Omental fat pad (tissue), 4 donors: ENCODE measurements around the gene ZMAT5. TPM values are rescaled to one million over a fixed set of nuclear protein-coding genes. Genes with fewer than 3 reads are reported as not detected.

Experiments
- ATAC-seq: fragments of 150-250 bp; one replicate; pipeline ENCODE4 v1.9.1; 2016; ENCODE audit warnings: mild to moderate bottlenecking, moderate library complexity; ENCODE audit not compliant: low FRiP score
- DNase-seq: peaks from one replicate; pipeline ENCODE4 v3.0.0-alpha.2; 2019; ENCODE audit warnings: low spot score
- CTCF ChIP-seq, 3 donors: fragments of 450-650 bp; IDR thresholded peaks; one replicate each; pipeline ENCODE4 v1.5.1; 2016 to 2017; ENCODE audit warnings: antibody characterized with exemption in 3 of 3, mild to moderate bottlenecking in 3 of 3, moderate library complexity in 2 of 3
- total RNA-seq, 4 donors: library from RNA; depleted of rRNA; stranded (reverse); fragments of >200 nt; gene quantifications; one replicate each; pipeline ENCODE4 v1.1.0, GENCODE V29; 2016

ZMAT5 gene
- total RNA-seq, 4 donors from 2014 or later: 8.3 to 23.0 (median 16.9) TPM

GRCh38 chr22:29710922-29711593, 55.7 kb downstream of the ZMAT5 start:
- no peak for DNase-seq
- no peak for ATAC-seq
- no peak for TF ChIP-seq CTCF (IDR thresholded peaks at IDR 0.05)

- TF ChIP-seq CTCF (IDR thresholded peaks at IDR 0.05): no peak
- ATAC-seq (no peak), DNase-seq (no peak)
Observed at GRCh38 chr22:29710193-29710592, 56.6 kb downstream of the ZMAT5 start.

GRCh38 chr22:29707471-29707870, 59.3 kb downstream of the ZMAT5 start:
- ATAC-seq (no peak), DNase-seq (no peak)
- no peak for TF ChIP-seq CTCF (IDR thresholded peaks at IDR 0.05)

- DNase-seq: no peak
- no peak for ATAC-seq
- no peak for TF ChIP-seq CTCF (IDR thresholded peaks at IDR 0.05)
Observed at GRCh38 chr22:29707010-29707409, 59.8 kb downstream of the ZMAT5 start.

- DNase-seq (no peak), ATAC-seq (no peak)
- no peak for TF ChIP-seq CTCF (IDR thresholded peaks at IDR 0.05)
Observed at GRCh38 chr22:29706486-29706885, 60.3 kb downstream of the ZMAT5 start.

- TF ChIP-seq CTCF (IDR thresholded peaks at IDR 0.05): no peak
- no peak for DNase-seq
- no peak for ATAC-seq
Observed at GRCh38 chr22:29705651-29706050, 61.2 kb downstream of the ZMAT5 start.

- no peak for DNase-seq
- no peak for TF ChIP-seq CTCF (IDR thresholded peaks at IDR 0.05)
- ATAC-seq: no peak
Observed at GRCh38 chr22:29704528-29705285, 62.1 kb downstream of the ZMAT5 start.
